ENCODE data around the gene CD59.

- TF ChIP-seq, protein P1, sequence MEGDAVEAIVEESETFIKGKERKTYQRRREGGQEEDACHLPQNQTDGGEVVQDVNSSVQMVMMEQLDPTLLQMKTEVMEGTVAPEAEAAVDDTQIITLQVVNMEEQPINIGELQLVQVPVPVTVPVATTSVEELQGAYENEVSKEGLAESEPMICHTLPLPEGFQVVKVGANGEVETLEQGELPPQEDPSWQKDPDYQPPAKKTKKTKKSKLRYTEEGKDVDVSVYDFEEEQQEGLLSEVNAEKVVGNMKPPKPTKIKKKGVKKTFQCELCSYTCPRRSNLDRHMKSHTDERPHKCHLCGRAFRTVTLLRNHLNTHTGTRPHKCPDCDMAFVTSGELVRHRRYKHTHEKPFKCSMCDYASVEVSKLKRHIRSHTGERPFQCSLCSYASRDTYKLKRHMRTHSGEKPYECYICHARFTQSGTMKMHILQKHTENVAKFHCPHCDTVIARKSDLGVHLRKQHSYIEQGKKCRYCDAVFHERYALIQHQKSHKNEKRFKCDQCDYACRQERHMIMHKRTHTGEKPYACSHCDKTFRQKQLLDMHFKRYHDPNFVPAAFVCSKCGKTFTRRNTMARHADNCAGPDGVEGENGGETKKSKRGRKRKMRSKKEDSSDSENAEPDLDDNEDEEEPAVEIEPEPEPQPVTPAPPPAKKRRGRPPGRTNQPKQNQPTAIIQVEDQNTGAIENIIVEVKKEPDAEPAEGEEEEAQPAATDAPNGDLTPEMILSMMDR (IDR thresholded peaks at IDR 0.05) = no peak
- no peak for TF ChIP-seq EP300 (IDR thresholded peaks at IDR 0.05)
- no peak for TF ChIP-seq POLR2A (IDR thresholded peaks at IDR 0.05)
These were observed 77.9 kb downstream of the CD59 start for GRCh38 chr11:33658195-33658900.
